HG02981 (cell line): ENCODE results near the gene ADD1.
"Not testable (repeated sequence)": the region's sequence is repeated elsewhere in the genome, so short reads cannot be mapped to it uniquely, and the experiment has no call there.

ENCODE experiments used
- ATAC-seq: cut with Tn5 transposase; IDR thresholded peaks from one replicate; pipeline ENCODE4 v1.9.1; 2021; ENCODE audit warnings: mild to moderate bottlenecking, moderate library complexity; ENCODE audit not compliant: unreplicated experiment

The ADD1 gene

GRCh38 chr4:2915789-2916188 lies 72.1 kb downstream of the ADD1 start:
- no peak for ATAC-seq

GRCh38 chr4:2916696-2917095 lies 73.1 kb downstream of the ADD1 start:
- ATAC-seq, result not testable (repeated sequence)

DNA sequence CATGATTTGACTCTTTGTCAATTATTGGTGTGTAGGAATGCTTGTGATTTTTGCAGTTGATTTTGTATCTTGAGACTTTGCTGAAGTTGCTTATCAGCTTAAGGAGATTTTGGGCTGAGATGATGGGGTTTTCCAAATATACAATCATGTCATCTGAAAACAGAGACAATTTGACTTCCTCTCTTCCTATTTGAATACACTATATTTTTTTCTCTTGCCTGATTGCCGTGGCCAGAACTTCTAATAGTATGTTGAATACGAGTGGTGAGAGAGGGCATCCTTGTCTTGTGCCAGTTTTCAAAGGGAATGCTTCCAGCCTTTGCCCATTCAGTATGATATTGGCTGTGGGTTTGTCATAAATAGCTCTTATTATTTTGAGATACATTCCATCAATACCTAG lies 74.7 kb downstream of the ADD1 start:
- ATAC-seq, result not testable (repeated sequence)

- ATAC-seq, result not testable (repeated sequence)
Measured at GRCh38 chr4:2918714-2919113, 75.1 kb downstream of the ADD1 start.

- ATAC-seq, result not testable (repeated sequence)
Measured at GRCh38 chr4:2922453-2923101, 78.9 kb downstream of the ADD1 start.

DNA sequence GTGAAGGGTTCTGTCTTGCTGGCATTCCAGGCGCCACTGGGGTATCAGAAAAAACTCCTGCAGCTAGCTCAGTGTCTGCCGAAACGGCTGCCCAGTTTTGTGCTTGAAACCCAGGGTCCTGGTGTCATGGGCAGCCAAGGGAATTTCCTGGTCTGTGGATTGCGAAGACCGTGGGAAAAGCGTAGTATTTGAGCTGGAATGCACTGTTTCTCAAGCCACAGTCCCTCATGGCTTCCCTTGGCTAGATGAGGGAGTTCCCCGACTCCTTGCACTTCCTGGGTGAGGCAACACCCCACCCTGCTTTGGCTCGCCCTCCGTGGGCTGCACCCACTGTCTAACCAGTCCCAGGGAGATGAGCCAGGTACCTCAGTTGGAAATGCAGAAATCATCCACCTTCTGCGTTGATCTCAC lies 79.5 kb downstream of the ADD1 start:
- ATAC-seq, result no peak

DNA sequence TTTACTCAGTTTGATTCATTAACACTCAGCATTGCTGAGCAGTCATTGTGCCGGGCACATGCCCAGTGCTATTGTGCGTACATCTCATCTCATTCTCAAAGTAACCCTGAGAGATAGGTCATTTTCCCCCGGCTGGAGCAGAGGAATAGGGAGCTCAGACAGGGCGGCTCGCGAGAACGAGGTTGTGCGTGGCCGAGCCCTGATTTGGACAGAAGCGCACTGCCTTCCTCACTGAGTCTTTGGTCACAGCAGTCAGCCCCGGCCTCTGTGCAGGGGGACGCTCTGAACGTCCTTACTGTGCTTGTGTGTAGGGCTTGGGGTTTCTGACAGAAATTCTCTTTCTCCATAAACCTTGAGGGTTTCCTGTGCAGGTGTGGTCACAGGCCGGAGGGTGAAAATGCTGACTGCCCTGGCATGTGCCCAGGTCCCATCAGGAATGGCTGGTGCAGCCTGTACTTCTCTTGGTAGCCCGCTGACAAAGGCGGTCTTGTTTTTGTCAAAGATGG lies 80.1 kb downstream of the ADD1 start:
- no peak for ATAC-seq

- ATAC-seq, result no peak
Measured at GRCh38 chr4:2924286-2924685, 80.6 kb downstream of the ADD1 start.

DNA sequence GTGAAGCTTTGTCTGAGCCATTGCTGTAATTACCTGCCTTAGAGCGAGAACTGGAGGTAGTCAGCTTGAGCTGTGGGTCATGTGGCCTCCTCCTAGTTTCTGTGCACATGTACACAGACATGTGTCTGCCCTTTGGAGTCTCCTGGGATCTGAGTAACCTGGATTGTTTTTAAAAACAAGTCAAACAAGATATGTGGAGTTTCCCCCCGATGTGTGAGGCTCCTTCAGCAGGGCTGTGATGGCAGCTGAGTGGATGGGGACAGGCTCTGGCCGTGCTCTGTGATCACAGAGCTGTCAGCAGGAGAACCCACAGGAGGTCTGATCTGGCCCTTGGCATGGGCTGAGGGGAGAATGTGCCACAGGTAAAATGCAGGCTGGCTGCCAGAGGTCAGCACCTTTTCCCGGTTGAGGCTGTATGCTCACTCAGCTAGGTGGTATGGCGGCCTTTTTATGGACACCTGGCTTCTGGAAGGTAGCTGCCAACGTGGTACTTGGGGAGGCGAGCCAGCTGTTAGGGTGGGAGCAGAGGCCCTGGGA lies 81.2 kb downstream of the ADD1 start:
- no peak for ATAC-seq

- ATAC-seq, result no peak
Measured at GRCh38 chr4:2925496-2925895, 81.9 kb downstream of the ADD1 start.

- no peak for ATAC-seq
Measured at GRCh38 chr4:2925931-2926860, 82.6 kb downstream of the ADD1 start.

DNA sequence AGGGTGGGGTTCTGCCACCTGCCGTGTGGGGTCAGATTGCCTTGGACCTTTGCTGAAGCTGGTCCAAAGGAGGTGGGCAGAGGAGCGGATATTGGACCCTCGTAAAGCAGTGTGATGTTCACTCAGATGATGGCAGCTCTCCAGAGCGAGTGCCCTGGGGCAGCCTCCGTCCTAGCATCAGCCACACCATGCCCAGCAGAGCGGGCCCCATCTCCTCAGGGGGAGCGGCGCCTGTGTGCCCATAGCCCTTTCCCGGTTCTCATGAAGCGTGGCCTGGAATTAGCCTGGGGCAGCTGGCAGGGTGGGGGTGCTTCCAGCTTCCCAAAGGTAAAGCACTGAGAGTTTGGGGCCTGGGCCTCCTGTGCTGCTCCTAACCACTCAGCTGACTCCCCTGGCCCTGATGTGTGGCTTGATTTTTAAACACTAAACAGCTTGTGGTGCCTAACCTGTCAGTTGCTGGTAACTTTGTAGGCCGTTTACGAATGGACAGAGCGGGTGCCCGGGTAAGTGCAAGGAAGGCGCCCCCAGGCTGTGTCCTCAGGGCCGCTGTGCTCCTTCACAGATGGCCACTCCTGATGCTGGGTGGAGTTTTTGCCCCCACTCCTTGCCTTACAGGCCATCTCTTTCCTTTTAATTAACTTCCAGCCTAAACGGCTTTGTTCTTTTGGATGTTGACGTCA lies 83.5 kb downstream of the ADD1 start:
- ATAC-seq, result no peak

- ATAC-seq, result no peak
Measured at GRCh38 chr4:2927696-2928075, 84.0 kb downstream of the ADD1 start.

GRCh38 chr4:2928242-2929176 lies 84.9 kb downstream of the ADD1 start:
- no peak for ATAC-seq

- no peak for ATAC-seq
Measured at GRCh38 chr4:2929469-2929868, 85.8 kb downstream of the ADD1 start.

DNA sequence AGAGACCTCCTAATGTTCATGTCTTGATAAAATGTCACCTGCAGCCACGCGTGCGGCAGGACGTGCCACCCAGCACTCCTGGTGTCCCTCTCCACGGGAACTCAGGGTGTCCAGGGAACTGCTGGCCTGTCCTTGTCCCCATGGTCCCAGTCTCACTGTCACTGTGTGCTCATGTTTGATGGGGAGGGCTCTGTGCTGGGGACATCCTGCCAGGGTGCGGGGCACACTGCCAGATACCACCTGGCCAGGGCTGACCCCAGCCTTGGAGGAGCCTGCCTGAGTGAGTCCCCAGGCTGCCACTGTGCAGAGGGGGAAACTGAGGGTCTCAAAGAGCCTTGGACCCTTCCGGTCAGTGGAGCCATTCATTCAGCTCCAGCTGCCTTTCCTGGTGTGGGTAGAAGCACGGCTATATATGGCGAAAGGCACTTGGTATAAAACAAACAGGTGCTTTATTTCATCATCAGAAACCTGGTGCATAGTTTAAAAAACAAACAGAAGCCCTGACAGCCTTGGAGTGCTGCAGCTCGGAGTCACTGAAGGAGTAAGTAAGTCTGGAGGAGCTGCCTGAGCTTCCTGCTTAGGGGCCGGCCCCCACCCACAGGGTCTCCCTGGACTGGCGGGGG lies 86.6 kb downstream of the ADD1 start:
- ATAC-seq, result no peak

DNA sequence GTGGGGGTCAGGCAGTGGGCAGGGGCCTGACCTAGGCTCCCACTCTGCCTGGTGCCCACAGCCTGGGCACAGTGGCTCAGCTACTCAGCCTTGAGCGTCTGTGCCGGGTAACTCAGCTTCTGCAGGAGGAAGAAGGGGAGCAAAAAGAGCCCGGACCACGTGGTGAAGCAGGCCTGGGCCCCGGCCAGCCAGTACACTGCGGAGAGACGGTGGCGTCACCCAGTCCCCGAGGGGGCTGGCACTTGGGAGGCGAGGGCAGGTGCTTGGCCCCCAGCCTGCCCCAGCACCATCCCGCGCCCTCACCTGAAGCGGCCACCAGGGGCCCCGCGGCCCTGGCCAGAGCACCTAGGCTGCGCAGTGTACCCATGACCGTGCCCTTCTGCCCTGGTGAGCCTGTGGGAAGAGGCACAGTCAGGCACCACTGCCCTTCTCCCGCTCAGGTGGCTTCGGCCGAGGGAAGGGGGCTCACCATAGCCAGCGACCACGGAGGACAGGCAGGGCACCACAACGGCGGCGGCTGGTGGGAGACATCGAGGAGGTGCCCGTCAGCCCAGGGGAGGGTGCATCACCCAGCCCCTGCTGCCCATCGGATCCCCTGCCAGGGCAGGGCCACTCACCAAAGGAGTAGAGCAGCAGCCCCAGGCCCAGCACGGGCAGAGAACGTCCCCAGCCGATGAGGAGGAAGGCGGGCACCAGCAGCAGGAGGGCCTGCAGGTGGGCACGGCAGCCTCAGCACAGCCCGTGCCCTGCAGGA lies 87.3 kb downstream of the ADD1 start:
- no peak for ATAC-seq

DNA sequence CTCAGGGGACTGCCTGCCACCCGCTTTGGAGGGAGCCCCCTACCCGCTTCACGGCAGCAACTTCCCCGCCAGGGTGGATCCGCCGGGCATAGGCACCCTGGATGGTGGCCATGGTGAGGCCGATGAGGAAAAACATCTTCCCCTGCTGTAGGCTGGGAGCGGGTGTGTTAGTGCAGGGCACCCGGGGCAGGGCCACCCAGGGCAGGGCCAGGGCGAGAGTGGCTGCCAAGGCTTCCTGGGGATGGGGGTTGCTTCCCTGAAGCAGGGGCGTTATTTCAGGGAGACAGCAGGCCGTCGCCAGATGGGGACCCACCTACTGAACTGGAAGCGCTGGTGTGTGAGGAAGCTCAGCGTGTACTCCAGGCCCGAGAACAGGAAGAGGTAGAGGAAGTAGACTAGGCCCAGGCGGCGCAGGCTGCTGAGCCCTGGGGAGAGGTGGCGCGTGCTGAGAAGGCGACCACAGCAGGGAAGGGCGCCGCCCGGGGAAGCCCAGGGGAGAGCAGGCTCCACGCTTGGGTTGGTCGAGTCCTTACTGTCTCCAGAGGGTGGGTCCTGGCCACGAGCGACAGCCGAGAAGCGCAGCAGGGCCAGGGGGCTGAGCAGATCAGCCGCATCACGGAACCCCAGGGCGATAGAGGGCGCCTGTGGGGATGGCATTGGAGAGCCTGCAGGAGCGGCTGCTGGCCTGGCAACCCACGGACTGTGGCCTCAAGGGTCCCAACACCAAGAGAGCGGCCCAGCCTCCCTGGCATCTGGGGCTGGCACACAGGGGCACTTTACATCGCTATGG lies 88.1 kb downstream of the ADD1 start:
- ATAC-seq, result peak; percentile 35
